ENCODE results near the gene FBXW4. TPM values are rescaled to one million over a fixed set of nuclear protein-coding genes. Genes with fewer than 3 reads are reported as not detected.
A peak's percentile ranks its signal among the peaks of the same experiment; 100 is the strongest.

The FBXW4 gene
- total and polyA plus RNA-seq, 5 donors from 2014 or later: 3.5 to 70.9 (median 5.9) TPM

DNA sequence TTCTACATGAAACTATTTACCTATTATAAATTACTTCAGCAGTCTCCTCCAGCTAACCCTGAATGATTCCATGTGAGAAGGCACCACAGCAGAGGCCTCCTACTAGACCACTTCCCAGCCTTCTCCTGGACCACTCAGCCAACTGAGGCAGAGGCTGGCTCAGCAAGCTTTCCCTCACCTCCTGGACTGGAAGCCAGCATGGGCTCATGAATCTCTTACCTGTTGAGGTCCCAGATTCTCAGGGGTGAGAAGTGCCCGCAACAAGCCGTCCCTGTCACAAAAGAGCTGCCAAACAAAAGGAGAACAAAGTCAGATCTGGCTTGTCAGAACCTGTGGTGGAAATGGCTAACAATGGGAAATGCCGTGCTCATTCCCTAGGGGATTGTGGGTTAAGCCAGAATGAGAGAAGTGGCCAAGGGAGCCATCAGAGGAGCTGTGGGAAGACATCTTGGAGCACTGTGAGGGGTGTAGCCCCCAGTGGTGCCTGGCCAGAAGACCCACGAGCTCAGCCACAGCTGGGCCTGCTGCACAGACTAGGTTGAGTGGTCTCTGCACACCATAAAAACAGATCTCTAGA lies 70.4 kb downstream of the FBXW4 start:
- ATAC-seq (ENCODE audit: low read depth in 2 of 2) (no peak), DNase-seq (no peak)
- Mint-ChIP-seq H3K27ac (peak overlapping the region in 2 of 3 donors; percentile 67 to 77), H3K36me3 (peaks cover 55% of the 10 kb centered on the region), H3K4me3 (no peak overlapping the region), H3K27me3 (no peaks in the 10 kb centered on the region), H3K4me1 (peaks cover 0 to 20% (median 6%) of the 10 kb centered on the region in 4 donors), H3K9me3 (no peaks in the 10 kb centered on the region)
- no peaks in the 10 kb centered on the region for H3K9me3 ChIP-seq (ENCODE audit: control insufficient read depth in 2 of 2, low read length in 2 of 2)
- peaks cover 71% of the 10 kb centered on the region for H3K36me3 ChIP-seq (ENCODE audit: control insufficient read depth, insufficient read depth, low read length)
- H3K27ac ChIP-seq (ENCODE audit: insufficient read depth, low read length, poor library complexity, severe bottlenecking): no peak overlapping the region
- H3K4me3 ChIP-seq (ENCODE audit: low read depth, low read length): no peak overlapping the region
- H3K4me1 ChIP-seq (ENCODE audit: control insufficient read depth, insufficient read depth, low read length, poor library complexity, severe bottlenecking): no peaks in the 10 kb centered on the region
- H3K27me3 ChIP-seq (ENCODE audit: control insufficient read depth, insufficient read depth, low read length): no peaks in the 10 kb centered on the region

DNA sequence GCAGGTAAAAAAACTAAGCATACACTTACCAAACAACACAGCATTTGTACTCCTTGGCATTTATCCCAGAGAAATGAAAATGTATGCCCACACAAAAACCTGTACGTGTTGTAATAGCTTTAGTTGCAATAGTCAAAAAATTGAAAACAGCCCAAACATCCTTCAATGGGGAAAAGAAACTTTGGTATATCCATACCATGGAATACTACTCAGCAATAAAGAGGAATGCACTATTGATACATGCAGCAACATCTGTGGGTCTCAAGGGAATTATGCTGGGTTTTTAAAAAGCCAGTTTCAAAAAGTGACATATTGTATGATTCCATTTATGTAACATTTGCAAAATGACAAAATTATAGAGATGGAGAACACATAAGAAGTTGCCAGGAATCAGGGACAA lies 71.4 kb downstream of the FBXW4 start:
- no peaks in the 10 kb centered on the region for H3K4me1 ChIP-seq (ENCODE audit: control insufficient read depth, insufficient read depth, low read length, poor library complexity, severe bottlenecking)
- H3K27ac ChIP-seq (ENCODE audit: insufficient read depth, low read length, poor library complexity, severe bottlenecking): no peak overlapping the region
- H3K36me3 Mint-ChIP-seq: peaks cover 54% of the 10 kb centered on the region
- H3K36me3 ChIP-seq (ENCODE audit: control insufficient read depth, insufficient read depth, low read length): peaks cover 74% of the 10 kb centered on the region
- H3K27me3 ChIP-seq (ENCODE audit: control insufficient read depth, insufficient read depth, low read length): no peaks in the 10 kb centered on the region
- peaks cover 0 to 19% (median 6%) of the 10 kb centered on the region in 4 donors for H3K4me1 Mint-ChIP-seq
- no peak overlapping the region for H3K4me3 Mint-ChIP-seq
- ATAC-seq (ENCODE audit: low read depth in 2 of 2) (no peak), DNase-seq (no peak)
- H3K9me3 Mint-ChIP-seq: no peaks in the 10 kb centered on the region
- no peak overlapping the region for H3K4me3 ChIP-seq (ENCODE audit: low read depth, low read length)
- peak overlapping the region in 2 of 3 donors; percentile 9 to 48 for H3K27ac Mint-ChIP-seq
- no peaks in the 10 kb centered on the region for H3K27me3 Mint-ChIP-seq
- H3K9me3 ChIP-seq (ENCODE audit: control insufficient read depth in 2 of 2, low read length in 2 of 2): no peaks in the 10 kb centered on the region

DNA sequence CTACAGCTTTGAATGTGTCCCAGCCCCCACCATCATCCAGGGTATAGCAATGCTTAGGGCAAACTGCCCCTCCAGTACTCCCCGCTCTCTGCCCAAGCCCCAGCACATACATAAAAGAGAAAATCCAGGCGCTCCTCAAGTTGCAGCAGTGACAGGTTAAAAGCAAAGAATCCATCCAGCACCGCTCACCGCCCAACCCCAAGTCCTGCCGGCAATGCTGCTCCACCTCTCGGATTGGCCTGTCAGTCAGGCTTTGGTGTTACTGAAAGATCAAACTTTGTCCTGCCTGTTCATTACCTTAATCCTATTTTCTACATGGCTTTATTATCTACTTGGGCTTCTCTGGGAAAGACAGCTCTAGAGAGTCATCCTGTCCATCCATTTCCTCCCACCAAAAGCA lies 75.0 kb downstream of the FBXW4 start:
- ATAC-seq (ENCODE audit: low read depth in 2 of 2) (no peak), DNase-seq (no peak)
- peaks cover 0 to 7% (median 5%) of the 10 kb centered on the region in 4 donors for H3K4me1 Mint-ChIP-seq
- Histone ChIP-seq H3K9me3 (ENCODE audit: control insufficient read depth in 2 of 2, low read length in 2 of 2) (no peaks in the 10 kb centered on the region), H3K27ac (ENCODE audit: insufficient read depth, low read length, poor library complexity, severe bottlenecking) (no peak overlapping the region), H3K36me3 (ENCODE audit: control insufficient read depth, insufficient read depth, low read length) (peaks cover 78% of the 10 kb centered on the region), H3K4me1 (ENCODE audit: control insufficient read depth, insufficient read depth, low read length, poor library complexity, severe bottlenecking) (no peaks in the 10 kb centered on the region), H3K4me3 (ENCODE audit: low read depth, low read length) (no peak overlapping the region), H3K27me3 (ENCODE audit: control insufficient read depth, insufficient read depth, low read length) (no peaks in the 10 kb centered on the region)
- H3K4me3 Mint-ChIP-seq: no peak overlapping the region
- H3K36me3 Mint-ChIP-seq: peaks cover 46% of the 10 kb centered on the region
- H3K27me3 Mint-ChIP-seq: no peaks in the 10 kb centered on the region
- no peak overlapping the region for H3K27ac Mint-ChIP-seq
- no peaks in the 10 kb centered on the region for H3K9me3 Mint-ChIP-seq

DNA sequence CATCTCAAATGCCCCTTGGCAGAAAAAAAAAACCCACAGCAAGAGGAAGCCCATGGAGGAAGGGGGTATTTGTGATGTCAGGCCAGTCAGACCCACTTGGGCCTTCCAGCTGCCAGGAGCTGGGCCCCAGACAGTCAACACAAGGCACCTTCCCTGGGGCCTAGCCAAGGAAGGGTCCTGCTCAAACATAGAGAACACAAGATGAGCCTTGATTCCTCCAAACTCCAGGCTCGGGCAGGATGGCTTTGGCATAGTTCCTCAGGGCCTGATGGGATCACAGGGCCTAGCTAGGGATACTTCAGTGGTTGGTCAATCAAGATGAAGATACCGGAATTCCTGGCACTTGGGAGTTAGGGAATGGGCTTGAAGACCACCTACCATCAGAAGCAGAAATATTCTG lies 76.1 kb downstream of the FBXW4 start:
- Histone ChIP-seq H3K36me3 (ENCODE audit: control insufficient read depth, insufficient read depth, low read length) (peaks cover 67% of the 10 kb centered on the region), H3K9me3 (ENCODE audit: control insufficient read depth in 2 of 2, low read length in 2 of 2) (no peaks in the 10 kb centered on the region), H3K4me3 (ENCODE audit: low read depth, low read length) (no peak overlapping the region), H3K27me3 (ENCODE audit: control insufficient read depth, insufficient read depth, low read length) (no peaks in the 10 kb centered on the region), H3K27ac (ENCODE audit: insufficient read depth, low read length, poor library complexity, severe bottlenecking) (no peak overlapping the region), H3K4me1 (ENCODE audit: control insufficient read depth, insufficient read depth, low read length, poor library complexity, severe bottlenecking) (no peaks in the 10 kb centered on the region)
- Mint-ChIP-seq H3K4me3 (no peak overlapping the region), H3K36me3 (peaks cover 37% of the 10 kb centered on the region), H3K4me1 (peaks cover 0 to 7% (median 3%) of the 10 kb centered on the region in 4 donors), H3K27me3 (no peaks in the 10 kb centered on the region), H3K9me3 (no peaks in the 10 kb centered on the region), H3K27ac (peak overlapping the region in 2 of 3 donors; percentile 46 to 52)
- DNase-seq (no peak), ATAC-seq (ENCODE audit: low read depth in 2 of 2) (no peak)

DNA sequence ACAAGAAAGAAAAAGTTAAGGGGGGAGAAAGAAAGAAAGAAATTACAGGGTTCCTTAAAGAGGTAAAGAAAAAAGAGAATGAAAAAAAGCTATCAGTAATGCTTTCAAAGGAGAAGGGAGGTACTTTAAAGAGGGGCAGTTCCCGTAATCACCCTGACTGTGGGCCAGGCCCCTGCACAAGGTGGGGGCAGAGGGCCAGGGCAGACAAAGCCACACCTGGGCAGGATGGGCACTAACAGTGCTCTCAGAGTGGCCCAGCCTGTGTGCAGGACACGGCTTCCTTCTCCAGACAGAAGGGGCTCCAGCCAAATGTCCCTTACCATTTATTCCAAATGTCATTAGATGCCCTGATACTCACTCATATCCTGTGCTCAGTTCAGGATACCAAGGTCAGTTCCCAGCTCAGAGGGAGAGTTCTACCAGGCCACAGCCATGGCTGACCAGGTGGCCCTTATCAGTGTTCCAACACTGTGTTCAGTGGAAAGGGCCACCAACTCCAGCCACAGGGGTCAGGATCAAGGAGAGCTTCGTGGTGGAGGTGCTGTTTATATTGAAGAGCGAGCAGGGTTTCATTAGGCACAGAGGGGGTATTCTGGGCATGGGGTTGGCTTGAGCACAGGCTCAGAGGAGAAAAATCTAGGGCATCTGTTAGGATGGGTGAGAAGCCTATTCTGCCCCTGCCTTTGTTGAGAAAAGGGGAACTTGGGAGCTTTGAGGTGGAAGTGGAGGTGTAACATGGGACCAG lies 77.0 kb downstream of the FBXW4 start:
- Histone ChIP-seq H3K4me1 (ENCODE audit: control insufficient read depth, insufficient read depth, low read length, poor library complexity, severe bottlenecking) (no peaks in the 10 kb centered on the region), H3K4me3 (ENCODE audit: low read depth, low read length) (no peak overlapping the region), H3K27ac (ENCODE audit: insufficient read depth, low read length, poor library complexity, severe bottlenecking) (no peak overlapping the region), H3K27me3 (ENCODE audit: control insufficient read depth, insufficient read depth, low read length) (no peaks in the 10 kb centered on the region), H3K9me3 (ENCODE audit: control insufficient read depth in 2 of 2, low read length in 2 of 2) (no peaks in the 10 kb centered on the region), H3K36me3 (ENCODE audit: control insufficient read depth, insufficient read depth, low read length) (peaks cover 62% of the 10 kb centered on the region)
- no peaks in the 10 kb centered on the region for H3K9me3 Mint-ChIP-seq
- H3K4me1 Mint-ChIP-seq: peaks cover 0 to 4% (median 3%) of the 10 kb centered on the region in 4 donors
- no peak overlapping the region for H3K4me3 Mint-ChIP-seq
- ATAC-seq (ENCODE audit: low read depth in 2 of 2): no peak
- peak overlapping the region in 2 of 3 donors; percentile 16 to 90 for H3K27ac Mint-ChIP-seq
- H3K36me3 Mint-ChIP-seq: peaks cover 31% of the 10 kb centered on the region
- DNase-seq: no peak
- H3K27me3 Mint-ChIP-seq: no peaks in the 10 kb centered on the region

DNA sequence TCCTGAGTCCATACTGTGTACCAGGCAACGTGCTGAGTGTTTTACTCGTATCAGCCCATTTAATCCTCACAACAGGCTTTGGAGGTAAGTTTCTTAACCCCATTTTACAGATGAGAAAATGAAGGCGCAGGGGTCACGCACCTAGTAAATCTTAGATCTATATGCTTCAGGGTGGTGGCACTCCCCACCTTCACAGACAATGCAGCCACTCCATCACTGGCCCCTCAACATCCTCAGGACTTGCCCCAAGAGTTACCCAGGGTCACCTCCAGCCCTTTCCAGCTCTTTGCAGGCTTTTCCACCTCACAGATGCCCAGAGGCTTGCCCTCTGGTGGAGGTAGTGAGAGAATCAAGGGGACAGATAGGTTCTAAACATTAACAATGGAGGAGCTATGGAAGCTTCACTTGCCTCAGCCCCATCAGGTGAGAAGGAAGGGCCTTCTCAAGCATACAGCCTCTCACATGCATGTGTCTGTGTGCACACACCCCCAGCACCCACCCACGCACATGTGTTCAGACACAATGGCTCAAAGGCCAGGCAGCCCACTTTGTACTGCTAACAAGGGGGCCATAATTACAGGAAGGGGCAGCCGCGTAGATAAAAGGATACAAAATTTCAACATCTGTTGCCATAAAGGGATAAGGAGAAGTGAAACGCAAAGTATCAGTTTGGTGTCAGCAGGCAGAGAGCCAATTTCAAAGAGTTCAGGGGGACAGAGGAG lies 77.7 kb downstream of the FBXW4 start:
- Histone ChIP-seq H3K36me3 (ENCODE audit: control insufficient read depth, insufficient read depth, low read length) (peaks cover 57% of the 10 kb centered on the region), H3K27ac (ENCODE audit: insufficient read depth, low read length, poor library complexity, severe bottlenecking) (no peak overlapping the region), H3K4me1 (ENCODE audit: control insufficient read depth, insufficient read depth, low read length, poor library complexity, severe bottlenecking) (no peaks in the 10 kb centered on the region), H3K4me3 (ENCODE audit: low read depth, low read length) (no peak overlapping the region), H3K27me3 (ENCODE audit: control insufficient read depth, insufficient read depth, low read length) (no peaks in the 10 kb centered on the region), H3K9me3 (ENCODE audit: control insufficient read depth in 2 of 2, low read length in 2 of 2) (no peaks in the 10 kb centered on the region)
- no peak overlapping the region for H3K4me3 Mint-ChIP-seq
- H3K9me3 Mint-ChIP-seq: no peaks in the 10 kb centered on the region
- DNase-seq (no peak), ATAC-seq (ENCODE audit: low read depth in 2 of 2) (no peak)
- H3K4me1 Mint-ChIP-seq: peaks cover 0 to 4% (median 3%) of the 10 kb centered on the region in 4 donors
- H3K27me3 Mint-ChIP-seq: no peaks in the 10 kb centered on the region
- H3K36me3 Mint-ChIP-seq: peaks cover 31% of the 10 kb centered on the region
- peak overlapping the region in 2 of 3 donors; percentile 16 to 90 for H3K27ac Mint-ChIP-seq

DNA sequence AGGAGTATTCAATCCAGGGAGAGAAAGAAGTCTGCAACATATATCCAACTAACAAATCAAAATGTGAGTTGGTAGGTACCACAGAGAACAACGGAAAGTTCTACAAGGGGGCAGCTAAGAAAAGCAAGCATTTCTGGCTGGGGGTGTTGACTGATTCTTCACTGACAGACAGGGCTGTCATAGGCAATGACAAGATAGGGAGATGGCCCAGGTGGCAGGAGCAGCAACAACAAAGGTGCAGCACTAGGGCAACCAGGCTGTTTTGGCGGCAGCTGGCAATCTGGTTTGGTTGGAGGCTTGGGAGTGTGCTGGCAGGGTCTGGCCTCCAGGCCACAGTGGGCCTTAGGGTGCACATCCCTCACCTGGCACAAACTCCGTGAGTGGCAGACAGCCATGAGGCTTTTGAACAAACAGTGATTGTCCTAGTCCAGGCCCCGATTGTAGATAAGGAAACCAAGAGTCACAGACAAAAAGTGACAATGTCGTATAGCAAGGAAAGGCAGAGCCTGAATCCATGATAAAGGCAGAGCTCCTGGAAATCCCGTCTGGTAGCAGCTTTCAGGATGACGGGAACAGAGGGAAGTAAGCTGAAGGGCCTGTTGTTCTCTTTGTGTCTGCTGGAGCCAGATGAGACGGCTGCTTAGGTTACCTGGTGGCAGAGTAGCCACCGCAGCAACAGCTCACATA lies 78.4 kb downstream of the FBXW4 start:
- peaks cover 25% of the 10 kb centered on the region for H3K36me3 Mint-ChIP-seq
- ATAC-seq (ENCODE audit: low read depth in 2 of 2): no peak
- peak overlapping the region in 2 of 3 donors; percentile 16 to 61 for H3K27ac Mint-ChIP-seq

More for the DNA sequence above, 78.4 kb downstream of the FBXW4 start:
- Mint-ChIP-seq H3K4me1 (peaks cover 0 to 4% (median 2%) of the 10 kb centered on the region in 4 donors), H3K4me3 (no peak overlapping the region), H3K27me3 (no peaks in the 10 kb centered on the region), H3K9me3 (no peaks in the 10 kb centered on the region)
- H3K4me1 ChIP-seq (ENCODE audit: control insufficient read depth, insufficient read depth, low read length, poor library complexity, severe bottlenecking): no peaks in the 10 kb centered on the region
- H3K4me3 ChIP-seq (ENCODE audit: low read depth, low read length): no peak overlapping the region
- no peaks in the 10 kb centered on the region for H3K27me3 ChIP-seq (ENCODE audit: control insufficient read depth, insufficient read depth, low read length)
- H3K9me3 ChIP-seq (ENCODE audit: control insufficient read depth in 2 of 2, low read length in 2 of 2): no peaks in the 10 kb centered on the region
- peaks cover 57% of the 10 kb centered on the region for H3K36me3 ChIP-seq (ENCODE audit: control insufficient read depth, insufficient read depth, low read length)
- no peak for DNase-seq
- no peak overlapping the region for H3K27ac ChIP-seq (ENCODE audit: insufficient read depth, low read length, poor library complexity, severe bottlenecking)
